Measurements from ENCODE around the gene WSCD2. TPM values are rescaled to one million over a fixed set of nuclear protein-coding genes. Genes with fewer than 3 reads are reported as not detected.

The WSCD2 gene
- polyA plus RNA-seq, 1 donor from 2014 or later, result 5.8 TPM

DNA sequence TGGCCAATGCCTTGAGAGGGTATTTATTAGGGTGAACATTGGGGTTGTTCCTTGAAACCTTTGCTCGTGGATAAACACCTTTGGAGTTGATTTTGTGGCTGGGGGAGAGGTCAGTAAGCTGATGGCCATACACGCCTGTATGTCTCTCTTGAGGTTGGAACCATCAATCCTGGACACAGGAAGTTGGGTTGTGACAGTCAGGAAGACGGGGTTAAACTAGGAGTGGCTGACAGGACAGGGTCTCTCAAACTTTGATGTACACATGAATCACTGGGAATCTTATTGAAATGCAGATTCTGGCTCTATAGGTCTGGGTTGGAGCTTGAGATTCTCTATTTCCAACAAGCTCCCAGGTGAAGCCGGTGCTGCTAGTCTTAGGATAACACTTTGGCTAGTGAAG lies 12.8 kb upstream of the WSCD2 start:
- H3K27ac ChIP-seq (ENCODE audit: low read length), result no peak overlapping the region
- no peak overlapping the region for H3K4me3 ChIP-seq (ENCODE audit: low read length)
- no peaks in the 10 kb centered on the region for H3F3A ChIP-seq (ENCODE audit: insufficient read depth, low read length, poor library complexity, severe bottlenecking)
- TF ChIP-seq RAD21 (conservative IDR thresholded peaks at IDR 0.05) (no peak), MXI1 (conservative IDR thresholded peaks at IDR 0.05; ENCODE audit: poor library complexity, severe bottlenecking) (no peak), EP300 (conservative IDR thresholded peaks at IDR 0.05; ENCODE audit: poor library complexity, severe bottlenecking) (no peak), SMC3 (conservative IDR thresholded peaks at IDR 0.05; ENCODE audit: poor library complexity) (no peak), POLR2AphosphoS5 (IDR thresholded peaks at IDR 0.05) (no peak), EZH2 (IDR thresholded peaks at IDR 0.05; ENCODE audit: borderline replicate concordance, insufficient read depth, low read length, poor library complexity, severe bottlenecking) (no peak), TAF1 (IDR thresholded peaks at IDR 0.05; ENCODE audit: low read depth) (no peak)
- TF ChIP-seq, protein P1, sequence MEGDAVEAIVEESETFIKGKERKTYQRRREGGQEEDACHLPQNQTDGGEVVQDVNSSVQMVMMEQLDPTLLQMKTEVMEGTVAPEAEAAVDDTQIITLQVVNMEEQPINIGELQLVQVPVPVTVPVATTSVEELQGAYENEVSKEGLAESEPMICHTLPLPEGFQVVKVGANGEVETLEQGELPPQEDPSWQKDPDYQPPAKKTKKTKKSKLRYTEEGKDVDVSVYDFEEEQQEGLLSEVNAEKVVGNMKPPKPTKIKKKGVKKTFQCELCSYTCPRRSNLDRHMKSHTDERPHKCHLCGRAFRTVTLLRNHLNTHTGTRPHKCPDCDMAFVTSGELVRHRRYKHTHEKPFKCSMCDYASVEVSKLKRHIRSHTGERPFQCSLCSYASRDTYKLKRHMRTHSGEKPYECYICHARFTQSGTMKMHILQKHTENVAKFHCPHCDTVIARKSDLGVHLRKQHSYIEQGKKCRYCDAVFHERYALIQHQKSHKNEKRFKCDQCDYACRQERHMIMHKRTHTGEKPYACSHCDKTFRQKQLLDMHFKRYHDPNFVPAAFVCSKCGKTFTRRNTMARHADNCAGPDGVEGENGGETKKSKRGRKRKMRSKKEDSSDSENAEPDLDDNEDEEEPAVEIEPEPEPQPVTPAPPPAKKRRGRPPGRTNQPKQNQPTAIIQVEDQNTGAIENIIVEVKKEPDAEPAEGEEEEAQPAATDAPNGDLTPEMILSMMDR (IDR thresholded peaks at IDR 0.05; ENCODE audit: poor library complexity, severe bottlenecking), result no peak
- TF ChIP-seq, protein P2, sequence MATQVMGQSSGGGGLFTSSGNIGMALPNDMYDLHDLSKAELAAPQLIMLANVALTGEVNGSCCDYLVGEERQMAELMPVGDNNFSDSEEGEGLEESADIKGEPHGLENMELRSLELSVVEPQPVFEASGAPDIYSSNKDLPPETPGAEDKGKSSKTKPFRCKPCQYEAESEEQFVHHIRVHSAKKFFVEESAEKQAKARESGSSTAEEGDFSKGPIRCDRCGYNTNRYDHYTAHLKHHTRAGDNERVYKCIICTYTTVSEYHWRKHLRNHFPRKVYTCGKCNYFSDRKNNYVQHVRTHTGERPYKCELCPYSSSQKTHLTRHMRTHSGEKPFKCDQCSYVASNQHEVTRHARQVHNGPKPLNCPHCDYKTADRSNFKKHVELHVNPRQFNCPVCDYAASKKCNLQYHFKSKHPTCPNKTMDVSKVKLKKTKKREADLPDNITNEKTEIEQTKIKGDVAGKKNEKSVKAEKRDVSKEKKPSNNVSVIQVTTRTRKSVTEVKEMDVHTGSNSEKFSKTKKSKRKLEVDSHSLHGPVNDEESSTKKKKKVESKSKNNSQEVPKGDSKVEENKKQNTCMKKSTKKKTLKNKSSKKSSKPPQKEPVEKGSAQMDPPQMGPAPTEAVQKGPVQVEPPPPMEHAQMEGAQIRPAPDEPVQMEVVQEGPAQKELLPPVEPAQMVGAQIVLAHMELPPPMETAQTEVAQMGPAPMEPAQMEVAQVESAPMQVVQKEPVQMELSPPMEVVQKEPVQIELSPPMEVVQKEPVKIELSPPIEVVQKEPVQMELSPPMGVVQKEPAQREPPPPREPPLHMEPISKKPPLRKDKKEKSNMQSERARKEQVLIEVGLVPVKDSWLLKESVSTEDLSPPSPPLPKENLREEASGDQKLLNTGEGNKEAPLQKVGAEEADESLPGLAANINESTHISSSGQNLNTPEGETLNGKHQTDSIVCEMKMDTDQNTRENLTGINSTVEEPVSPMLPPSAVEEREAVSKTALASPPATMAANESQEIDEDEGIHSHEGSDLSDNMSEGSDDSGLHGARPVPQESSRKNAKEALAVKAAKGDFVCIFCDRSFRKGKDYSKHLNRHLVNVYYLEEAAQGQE (IDR thresholded peaks at IDR 0.05; ENCODE audit: borderline replicate concordance), result no peak
- no peaks in the 10 kb centered on the region for H3K9me2 ChIP-seq (ENCODE audit: insufficient read depth, low read length)
- no peaks in the 10 kb centered on the region for H3K79me2 ChIP-seq (replicated peaks; ENCODE audit: insufficient read depth, low read length)
- H2AFZ ChIP-seq (ENCODE audit: low read depth, low read length), result no peak overlapping the region
- no peaks in the 10 kb centered on the region for H3K36me3 ChIP-seq (ENCODE audit: insufficient read depth, low read length)
- no peaks in the 10 kb centered on the region for H3K9me3 ChIP-seq (ENCODE audit: low read length)
- H3K9ac ChIP-seq (ENCODE audit: low read length), result no peak overlapping the region
- H4K20me1 ChIP-seq (ENCODE audit: insufficient read depth), result no peaks in the 10 kb centered on the region
- no peak overlapping the region for H3K4me2 ChIP-seq (ENCODE audit: low read length)
- H3K27me3 ChIP-seq (ENCODE audit: insufficient read depth, low read depth, low read length), result no peaks in the 10 kb centered on the region

DNA sequence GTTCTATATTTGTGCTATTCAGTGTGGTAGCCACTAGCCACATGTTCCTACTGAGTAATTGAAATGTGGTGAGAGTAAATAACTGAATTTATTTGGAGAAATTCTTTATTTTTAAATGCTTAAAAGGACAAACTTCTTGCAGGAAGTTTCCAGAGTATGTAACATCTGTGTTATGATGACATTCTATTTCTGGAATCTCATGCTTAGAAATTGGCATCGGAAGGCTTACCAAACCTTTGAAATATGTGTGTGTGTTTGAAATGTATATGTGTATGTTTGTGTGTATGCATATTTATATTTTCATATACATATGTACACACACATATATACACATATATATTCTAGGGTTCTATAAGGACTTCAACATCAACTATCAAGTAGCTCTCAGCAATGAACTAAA lies 12.4 kb upstream of the WSCD2 start:
- Histone ChIP-seq H2AFZ (ENCODE audit: low read depth, low read length) (no peak overlapping the region), H3K9me2 (ENCODE audit: insufficient read depth, low read length) (no peaks in the 10 kb centered on the region), H3K4me3 (ENCODE audit: low read length) (no peak overlapping the region), H3K36me3 (ENCODE audit: insufficient read depth, low read length) (no peaks in the 10 kb centered on the region), H3K4me2 (ENCODE audit: low read length) (no peak overlapping the region), H3K27ac (ENCODE audit: low read length) (no peak overlapping the region), H3K79me2 (replicated peaks; ENCODE audit: insufficient read depth, low read length) (no peaks in the 10 kb centered on the region), H3F3A (ENCODE audit: insufficient read depth, low read length, poor library complexity, severe bottlenecking) (no peaks in the 10 kb centered on the region), H3K9me3 (ENCODE audit: low read length) (no peaks in the 10 kb centered on the region), H4K20me1 (ENCODE audit: insufficient read depth) (no peaks in the 10 kb centered on the region), H3K27me3 (ENCODE audit: insufficient read depth, low read depth, low read length) (no peaks in the 10 kb centered on the region), H3K9ac (ENCODE audit: low read length) (no peak overlapping the region)
- TF ChIP-seq RAD21 (conservative IDR thresholded peaks at IDR 0.05) (no peak), EP300 (conservative IDR thresholded peaks at IDR 0.05; ENCODE audit: poor library complexity, severe bottlenecking) (no peak)

Measured in neural cell (in vitro differentiated cells).